Endothelial cell of umbilical vein (primary cell): ENCODE measurements around the gene S100A9. TPM values are rescaled to one million over a fixed set of nuclear protein-coding genes. Genes with fewer than 3 reads are reported as not detected.

ENCODE experiments used
- BruUV-seq: library from RNA; stranded (reverse); fragments of 400-500 nt; replicated peaks from 2 replicates; lab custom pipeline; 2021; lab: Mats Ljungman, UMichigan
- CTCF ChIA-PET: fragments of 300-600, 350-600 bp; sonication (Branson Sonifier 250); formaldehyde crosslinking; loops from one replicate; lab custom pipeline; 2021; ENCODE audit warnings: antibody characterized with exemption, inconsistent platforms; lab: Charles Lee
- POLR2A ChIA-PET: fragments of 300-600, 350-600 bp; sonication (Branson Sonifier 250); formaldehyde crosslinking; loops from one replicate; lab custom pipeline; 2021; ENCODE audit warnings: antibody characterized with exemption, inconsistent platforms; lab: Charles Lee
- DNase-seq: peaks from one replicate; pipeline ENCODE4 v3.0.0-alpha.2; 2011; ENCODE audit warnings: low read depth, low spot score
- FAIRE-seq: peaks from 2 replicates; lab custom pipeline; 2011; peaks lifted over from hg19 to GRCh38; lab: Jason Lieb, UNC
- H2AFZ ChIP-seq: 2 replicates; pipeline ENCODE4 v1.6.0; 2012; ENCODE audit warnings: low read depth, low read length, control low read depth, inconsistent platforms
- H3K27ac ChIP-seq: 2 replicates; pipeline ENCODE4 v1.5.1; 2011; ENCODE audit warnings: low read depth, mild to moderate bottlenecking, control low read depth, low read length, moderate library complexity; ENCODE audit not compliant: insufficient read depth
- H3K27me3 ChIP-seq, 2 experiments: 2 replicates each; pipeline versions ENCODE4 v1.6.0 to v1.6.1; 2011; ENCODE audit warnings: low read length in 2 of 2, mixed read lengths in 1 of 2; ENCODE audit not compliant: control insufficient read depth in 2 of 2, insufficient read depth in 2 of 2
- H3K36me3 ChIP-seq, 2 experiments: 2 replicates in 1 of 2; 3 replicates in 1 of 2; pipeline ENCODE4 v1.5.1; 2011; ENCODE audit warnings: low read length in 2 of 2, mild to moderate bottlenecking in 1 of 2, moderate library complexity in 1 of 2; ENCODE audit not compliant: control insufficient read depth in 2 of 2, insufficient read depth in 2 of 2; ENCODE audit errors: extremely low read depth in 1 of 2
- H3K4me1 ChIP-seq: 3 replicates; pipeline ENCODE4 v1.5.1; 2011; ENCODE audit warnings: mild to moderate bottlenecking, low read length; ENCODE audit not compliant: control insufficient read depth, insufficient read depth; ENCODE audit errors: extremely low read depth
- H3K4me2 ChIP-seq: 2 replicates; pipeline ENCODE4 v1.6.1; 2011; ENCODE audit warnings: low read length, control low read depth, mixed read lengths; ENCODE audit not compliant: insufficient read depth
- H3K4me3 ChIP-seq, 3 experiments: fragments of 200-600 bp in 1 of 3; sonication (generic), shearing (Covaris generic) in 1 of 3; replicated peaks in 1 of 3; 2 replicates each; pipeline ENCODE4 v1.5.1; 2011 to 2016; ENCODE audit warnings: control low read depth in 3 of 3, low read length in 3 of 3, mild to moderate bottlenecking in 2 of 3, inconsistent platforms in 1 of 3, low read depth in 1 of 3, moderate library complexity in 1 of 3; ENCODE audit not compliant: insufficient read depth in 1 of 3
- H3K79me2 ChIP-seq: 2 replicates; pipeline ENCODE4 v1.6.0; 2012; ENCODE audit warnings: low read length, inconsistent platforms; ENCODE audit not compliant: control insufficient read depth, insufficient read depth
- H3K9ac ChIP-seq: replicated peaks from 2 replicates; pipeline ENCODE3; 2011; ENCODE audit warnings: low read length, control low read depth; ENCODE audit not compliant: insufficient read depth; ENCODE audit errors: extremely low read depth
- H3K9me1 ChIP-seq: replicated peaks from 3 replicates; pipeline ENCODE4 v1.6.0; 2011; ENCODE audit warnings: mild to moderate bottlenecking, low read length; ENCODE audit not compliant: control insufficient read depth, insufficient read depth; ENCODE audit errors: extremely low read depth
- H3K9me3 ChIP-seq: replicated peaks from 2 replicates; pipeline ENCODE4 v1.5.1; 2012; ENCODE audit warnings: low read length, inconsistent platforms; ENCODE audit not compliant: control insufficient read depth, insufficient read depth
- H4K20me1 ChIP-seq: replicated peaks from 2 replicates; pipeline ENCODE3; 2011; ENCODE audit warnings: mild to moderate bottlenecking, low read length; ENCODE audit not compliant: control insufficient read depth, insufficient read depth; ENCODE audit errors: extremely low read depth
- EZH2 ChIP-seq: IDR thresholded peaks from 2 replicates; pipeline ENCODE4 v1.6.1; 2012; ENCODE audit warnings: borderline replicate concordance, low read depth, mild to moderate bottlenecking, moderate library complexity, low read length, inconsistent platforms; ENCODE audit not compliant: severe bottlenecking
- FOS ChIP-seq: IDR thresholded peaks from 2 replicates; pipeline ENCODE4 v1.6.1; 2011; ENCODE audit warnings: mild to moderate bottlenecking, low read length, moderate library complexity, borderline replicate concordance; ENCODE audit not compliant: insufficient read depth
- GATA2 ChIP-seq: IDR thresholded peaks from 2 replicates; pipeline ENCODE4 v1.7.0; 2011; ENCODE audit warnings: low read depth, mild to moderate bottlenecking, moderate library complexity, mixed read lengths, low read length; ENCODE audit not compliant: insufficient read length, insufficient read depth
- JUN ChIP-seq: IDR thresholded peaks from 2 replicates; pipeline ENCODE4 v1.6.1; 2011; ENCODE audit warnings: borderline replicate concordance, low read depth; ENCODE audit not compliant: insufficient read length, insufficient read depth
- POLR2A ChIP-seq: IDR thresholded peaks from 2 replicates; pipeline ENCODE4 v1.6.1; 2012; ENCODE audit warnings: low read depth, mild to moderate bottlenecking, control low read depth, low read length
- POLR2AphosphoS5 ChIP-seq: IDR thresholded peaks from 2 replicates; pipeline ENCODE4 v1.6.1; 2012; ENCODE audit warnings: low read depth, mild to moderate bottlenecking, control low read depth, low read length, moderate library complexity; ENCODE audit not compliant: insufficient read depth
- dilution Hi-C: fragments of 300-500 bp; cut with MboI; formaldehyde crosslinking; loops from one replicate; pipeline ENCODE4 v1.15.0; 2019; ENCODE audit warnings: low sequenced_read_pairs; ENCODE audit not compliant: extremely low pct_ligation_motif_present
- intact Hi-C: fragments of 100-400 bp; cut with micrococcal nuclease; formaldehyde crosslinking; loops from one replicate; pipeline ENCODE4 v1.10.0; 2022
- polyA plus RNA-seq, 4 experiments: library from polyadenylated mRNA; depleted of rRNA in 3 of 4; stranded (reverse) in 3 of 4; unstranded in 1 of 4; fragments of >200 nt; gene quantifications; 2 replicates each; pipeline versions ENCODE4 v1.2.1 to v1.2.3, GENCODE V29; 2011 to 2012; ENCODE audit warnings: missing spikeins in 1 of 4
- total RNA-seq: library from RNA; stranded (reverse); gene quantifications from 2 replicates; pipeline ENCODE4 v1.2.3, GENCODE V29; 2021
- TF ChIP-seq, protein P1 (sequence below): IDR thresholded peaks from 2 replicates; pipeline ENCODE4 v1.6.1; 2011; ENCODE audit not compliant: insufficient read depth, insufficient read length
- TF ChIP-seq, protein P2 (sequence below), 2 donors: IDR thresholded peaks; 1 replicate in 1 of 2; 2 replicates in 1 of 2; pipeline ENCODE4 v1.5.1; 2011; ENCODE audit warnings: low read length in 2 of 2, mild to moderate bottlenecking in 2 of 2, moderate library complexity in 2 of 2, control low read depth in 1 of 2, inconsistent platforms in 1 of 2, low read depth in 1 of 2; ENCODE audit not compliant: insufficient read depth in 1 of 2; ENCODE audit errors: extremely low read depth in 1 of 2

Gene S100A9
- total and polyA plus RNA-seq, 2 donors (not counting 3 experiments of a cell fraction or from before 2014, with no cell fraction given): not detected

DNA sequence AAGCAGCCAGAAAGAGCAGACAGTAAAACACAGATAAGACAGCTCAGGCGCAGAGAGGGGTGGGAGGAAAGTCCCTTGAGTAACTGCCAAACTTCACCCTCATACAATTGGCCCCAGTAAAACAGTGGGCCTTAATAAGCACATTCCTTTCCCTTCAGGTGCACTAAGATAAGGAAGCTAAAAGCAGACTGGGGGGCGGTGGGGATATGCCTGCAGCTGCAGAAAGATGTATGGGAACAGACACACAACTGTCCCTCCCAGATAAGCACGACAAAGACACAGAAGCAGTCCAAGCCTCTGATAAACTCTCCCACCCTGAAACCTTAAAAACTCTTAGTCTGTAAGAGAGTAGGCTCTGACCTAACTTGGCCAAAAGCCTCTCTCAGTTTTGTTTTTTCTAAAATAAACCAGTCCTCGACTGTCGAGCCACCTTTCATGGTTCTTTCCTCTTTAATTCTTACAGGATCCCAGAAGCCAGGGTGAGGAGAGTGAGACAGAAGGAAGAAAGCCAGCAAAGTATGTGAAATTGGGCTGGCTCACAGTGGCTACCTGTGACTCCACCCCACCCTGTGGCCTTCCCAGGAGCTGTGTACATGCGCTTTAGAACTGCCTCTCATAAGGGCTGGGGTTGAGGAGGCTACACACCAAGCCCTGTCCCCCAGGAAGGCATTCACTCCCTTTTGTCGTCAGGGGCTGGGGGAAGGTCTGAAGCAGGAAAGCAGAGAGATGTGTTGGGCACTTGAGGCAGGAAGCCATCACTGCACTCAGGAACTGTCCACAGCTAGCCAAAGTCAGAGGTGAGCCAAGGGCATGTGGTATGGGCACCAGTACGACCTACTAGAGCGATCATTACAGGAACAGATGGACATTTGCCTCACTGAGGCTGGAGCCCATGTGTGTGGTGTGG, 13.6 kb upstream of the S100A9 start:
- H3K27me3 ChIP-seq: peaks cover 2 to 3% of the 10 kb centered on the region in 2 experiments
- no peak overlapping the region for H3K27ac ChIP-seq
- no peaks in the 10 kb centered on the region for H3K9me3 ChIP-seq
- ChIA-PET POLR2A (no interaction called here), CTCF (interaction anchor here (1.0 kb wide), 1 partner anchor 9 kb away, joined by 3 read pairs; no protein-coding TSS in a partner anchor)
- no peak overlapping the region for H3K4me3 ChIP-seq
- no peaks in the 10 kb centered on the region for H4K20me1 ChIP-seq
- DNase-seq (no peak), FAIRE-seq (no peak)
- H3K4me1 ChIP-seq: no peaks in the 10 kb centered on the region
- TF ChIP-seq, protein P1, sequence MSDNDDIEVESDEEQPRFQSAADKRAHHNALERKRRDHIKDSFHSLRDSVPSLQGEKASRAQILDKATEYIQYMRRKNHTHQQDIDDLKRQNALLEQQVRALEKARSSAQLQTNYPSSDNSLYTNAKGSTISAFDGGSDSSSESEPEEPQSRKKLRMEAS: no peak
- TF ChIP-seq, protein P2, sequence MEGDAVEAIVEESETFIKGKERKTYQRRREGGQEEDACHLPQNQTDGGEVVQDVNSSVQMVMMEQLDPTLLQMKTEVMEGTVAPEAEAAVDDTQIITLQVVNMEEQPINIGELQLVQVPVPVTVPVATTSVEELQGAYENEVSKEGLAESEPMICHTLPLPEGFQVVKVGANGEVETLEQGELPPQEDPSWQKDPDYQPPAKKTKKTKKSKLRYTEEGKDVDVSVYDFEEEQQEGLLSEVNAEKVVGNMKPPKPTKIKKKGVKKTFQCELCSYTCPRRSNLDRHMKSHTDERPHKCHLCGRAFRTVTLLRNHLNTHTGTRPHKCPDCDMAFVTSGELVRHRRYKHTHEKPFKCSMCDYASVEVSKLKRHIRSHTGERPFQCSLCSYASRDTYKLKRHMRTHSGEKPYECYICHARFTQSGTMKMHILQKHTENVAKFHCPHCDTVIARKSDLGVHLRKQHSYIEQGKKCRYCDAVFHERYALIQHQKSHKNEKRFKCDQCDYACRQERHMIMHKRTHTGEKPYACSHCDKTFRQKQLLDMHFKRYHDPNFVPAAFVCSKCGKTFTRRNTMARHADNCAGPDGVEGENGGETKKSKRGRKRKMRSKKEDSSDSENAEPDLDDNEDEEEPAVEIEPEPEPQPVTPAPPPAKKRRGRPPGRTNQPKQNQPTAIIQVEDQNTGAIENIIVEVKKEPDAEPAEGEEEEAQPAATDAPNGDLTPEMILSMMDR (IDR thresholded peaks at IDR 0.05; ENCODE audit: extremely low read depth in 1 of 2, insufficient read depth in 1 of 2, low read depth in 1 of 2, low read length in 2 of 2): no peak
- TF ChIP-seq FOS (no peak), POLR2A (no peak), POLR2AphosphoS5 (no peak), EZH2 (no peak), GATA2 (no peak), JUN (no peak)
- H3K9me1 ChIP-seq: no peaks in the 10 kb centered on the region
- no peak overlapping the region for H3K9ac ChIP-seq
- intact Hi-C loops: no loop called here
- no peaks in the 10 kb centered on the region for H3K79me2 ChIP-seq
- H3K36me3 ChIP-seq: no peaks in the 10 kb centered on the region
- no TSS peak for BruUV-seq
- dilution Hi-C loops: no loop called here
- H2AFZ ChIP-seq: no peak overlapping the region
- no peak overlapping the region for H3K4me2 ChIP-seq
